GM21390 (cell line): Measurements from ENCODE around the gene CYLD.
A peak's percentile ranks its signal among the peaks of the same experiment; 100 is the strongest.

Experiments used
- ATAC-seq: cut with Tn5 transposase; IDR thresholded peaks from one replicate; pipeline ENCODE4 v1.9.1; 2021; ENCODE audit not compliant: unreplicated experiment

CYLD gene

DNA sequence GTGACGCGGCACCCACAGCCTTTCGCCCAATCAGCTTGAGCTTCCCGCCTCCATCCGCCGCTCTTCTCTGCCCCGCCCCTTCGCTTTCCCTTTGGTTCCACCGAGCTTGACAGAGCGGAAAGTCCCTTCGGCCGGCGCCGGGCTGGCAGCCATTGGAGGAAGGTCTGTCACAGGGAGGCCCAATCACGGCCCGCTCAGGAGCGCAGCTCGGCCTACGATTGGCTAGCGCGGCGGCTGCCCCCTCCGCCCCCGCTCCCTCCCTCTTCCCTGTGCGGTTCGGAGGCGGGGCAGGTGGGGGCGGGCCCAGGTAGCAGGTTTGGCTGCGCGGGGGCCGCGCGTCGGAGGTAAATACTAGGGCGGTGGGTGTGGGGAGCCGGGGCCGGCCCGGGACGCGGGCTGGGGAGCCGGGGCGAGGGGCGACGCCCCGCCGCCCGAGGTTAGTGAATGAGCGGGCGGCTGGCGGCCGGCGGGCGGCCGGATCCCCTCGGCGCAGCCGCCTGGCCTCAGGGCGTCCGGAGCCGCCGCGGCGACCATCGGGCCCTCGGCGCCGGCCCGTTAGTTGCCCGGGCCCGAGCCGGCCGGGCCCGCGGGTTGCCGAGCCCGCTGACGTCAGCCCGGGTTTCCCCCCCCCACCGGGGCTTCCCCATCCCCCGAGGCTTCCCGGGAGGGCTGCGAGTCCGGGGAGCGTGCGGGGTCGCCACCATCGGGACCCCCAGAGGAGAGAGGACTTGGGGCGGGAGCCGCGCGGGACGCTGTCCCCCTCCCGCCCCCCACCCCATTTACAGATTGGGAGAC lies at the start of gene CYLD:
TSS of gene CYLD (plus strand) at position 306 of the 795 bp plus-strand sequence. CDS start 7,613 bp downstream, outside the sequence.
- peak; percentile 87 for ATAC-seq

DNA sequence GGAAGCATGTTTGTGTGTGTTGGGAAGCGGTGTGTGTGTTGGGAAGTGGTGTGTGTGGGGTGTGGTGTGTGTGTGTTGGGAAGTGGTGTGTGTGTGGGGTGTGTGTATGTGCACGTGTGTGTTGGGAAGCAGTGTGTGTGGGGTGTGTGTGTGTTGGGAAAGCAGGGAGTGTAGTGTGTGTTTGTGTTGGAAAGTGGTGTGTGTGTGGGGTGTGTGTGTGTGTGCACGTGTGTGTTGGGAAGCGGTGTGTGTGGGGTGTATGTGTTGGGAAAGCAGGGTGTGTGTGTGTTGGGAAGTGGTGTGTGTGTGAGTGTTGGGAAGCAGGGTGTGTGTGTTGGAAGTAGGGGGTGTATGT lies 49.3 kb upstream of the CYLD start:
- ATAC-seq = no peak

DNA sequence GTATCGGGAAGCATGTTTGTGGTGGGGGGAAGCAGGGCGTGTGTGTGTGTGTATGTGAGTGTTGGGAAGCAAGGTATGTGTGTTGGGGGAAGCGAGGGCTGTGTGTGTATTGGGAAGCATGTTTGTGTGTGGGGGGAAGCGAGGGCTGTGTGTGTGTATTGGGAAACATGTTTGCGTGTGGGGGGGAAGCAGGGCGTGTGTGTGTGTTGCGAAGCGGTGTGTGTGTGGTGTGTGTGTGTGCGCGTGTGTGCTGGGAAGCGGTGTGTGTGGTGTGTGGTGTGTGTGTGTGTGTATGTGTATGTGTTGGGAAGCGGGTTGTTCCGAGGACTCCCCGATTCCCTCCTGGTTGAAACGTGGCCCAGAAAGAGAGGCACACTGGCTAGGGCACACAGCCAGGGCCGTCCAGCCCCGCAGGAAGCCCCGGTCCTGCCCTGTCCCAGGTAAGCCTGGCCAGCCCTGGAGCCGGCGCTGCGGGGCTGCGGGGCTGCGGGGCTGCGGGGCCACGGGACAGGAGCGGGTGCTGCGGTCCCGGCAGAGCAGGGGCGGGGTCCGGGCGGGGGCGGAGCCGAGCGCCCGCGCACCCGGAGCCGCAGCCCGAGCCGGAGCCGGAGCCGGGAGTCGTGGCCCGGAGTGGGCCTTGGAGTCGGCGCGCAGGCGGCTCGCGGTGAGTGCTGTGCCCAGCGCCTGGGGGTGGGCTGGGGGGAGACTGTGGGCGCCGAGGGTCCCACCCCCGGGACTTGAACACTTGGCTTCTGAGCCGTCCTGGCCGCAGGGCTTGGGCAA lies 48.7 kb upstream of the CYLD start, which contains the start of gene NOD2:
TSS of gene NOD2 (plus strand) at position 608 of the 783 bp plus-strand sequence. CDS start 5,890 bp downstream, outside the sequence.
- no peak for ATAC-seq

DNA sequence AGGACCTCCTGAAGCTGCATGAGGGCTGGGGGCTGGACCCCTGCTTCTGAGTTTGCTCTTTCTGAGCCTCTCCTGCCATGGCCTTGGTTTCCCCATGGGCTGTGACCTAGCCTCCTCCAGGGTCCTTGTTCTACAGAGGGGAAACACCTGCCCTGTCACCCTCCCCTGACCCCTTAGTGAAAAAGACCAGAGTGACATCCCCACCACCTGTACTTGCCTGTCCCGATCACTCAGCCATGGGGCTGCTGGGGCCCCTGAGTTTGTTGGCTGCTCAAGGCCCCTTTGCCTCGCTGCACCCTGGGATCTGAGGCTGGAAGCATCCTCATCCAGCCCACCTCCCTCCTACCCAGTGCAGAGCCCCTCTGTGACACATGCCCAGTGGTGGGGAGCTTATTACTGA lies 47.7 kb upstream of the CYLD start:
- ATAC-seq = no peak

DNA sequence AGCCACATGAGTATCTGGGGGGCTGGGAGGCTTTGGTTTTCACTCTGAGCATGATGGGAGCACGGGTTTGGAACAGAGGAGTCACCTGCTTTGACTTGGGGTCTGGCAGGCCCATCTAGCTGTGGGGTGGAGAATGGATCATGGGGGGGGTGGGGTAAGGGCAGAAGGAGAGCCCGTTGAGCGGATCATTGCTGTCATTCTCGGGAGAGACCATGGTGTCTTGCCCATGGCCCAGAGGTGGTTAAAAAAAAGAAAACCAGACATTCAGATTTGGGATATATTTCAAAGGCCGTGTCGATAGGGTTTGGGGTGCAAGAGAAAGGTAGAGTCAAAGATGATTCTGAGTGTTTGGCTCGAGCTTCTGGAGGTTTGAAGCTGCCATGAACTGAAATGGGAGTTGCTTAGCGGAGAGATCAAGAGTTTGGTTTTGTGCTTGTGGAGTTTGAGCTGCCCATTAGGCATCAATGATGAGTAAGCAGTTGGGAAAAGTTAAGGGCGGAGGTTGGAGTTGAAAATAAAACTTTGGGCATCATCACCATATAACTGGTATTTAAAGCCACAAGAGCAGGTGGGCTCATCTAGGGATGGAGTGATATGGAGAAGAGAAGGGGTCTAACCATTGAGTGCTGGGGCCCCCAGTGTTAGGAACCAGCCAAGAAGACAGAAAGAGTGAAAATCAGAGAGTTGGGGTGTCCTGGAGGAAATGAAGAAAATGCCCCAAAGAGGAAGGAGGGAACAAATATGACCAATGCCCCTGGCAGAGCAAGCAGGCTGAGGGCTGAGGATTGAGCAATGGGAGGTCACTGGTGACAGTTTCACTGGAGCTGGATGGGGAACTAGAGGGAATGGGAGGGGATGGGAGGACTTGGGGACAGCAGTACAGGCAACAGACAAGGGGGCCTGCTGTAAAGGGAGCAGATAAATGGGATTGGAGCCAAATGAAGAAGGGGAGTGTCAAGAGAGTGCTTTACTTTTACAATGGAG lies 46.6 kb upstream of the CYLD start:
- ATAC-seq = no peak

DNA sequence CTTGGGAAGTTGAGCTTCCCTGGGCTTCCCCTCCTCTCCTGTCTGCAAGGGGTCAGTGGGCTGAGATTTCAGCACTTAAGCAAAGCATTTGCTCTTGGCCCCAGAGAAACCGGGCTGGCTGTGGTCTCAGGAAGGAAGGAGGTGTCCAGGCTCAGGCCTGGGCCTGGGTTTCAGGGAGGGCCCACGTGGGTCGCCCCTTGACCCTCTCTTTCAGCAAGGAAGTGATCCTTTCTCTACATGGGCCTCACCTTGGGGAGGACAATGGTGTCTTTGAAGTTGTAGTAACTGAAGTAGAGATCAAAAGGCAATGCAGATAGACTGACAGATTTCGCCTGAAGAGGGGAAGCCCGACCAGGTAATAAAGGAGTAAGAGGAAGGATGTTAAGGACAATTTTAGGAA lies 45.8 kb upstream of the CYLD start:
- ATAC-seq = no peak

DNA sequence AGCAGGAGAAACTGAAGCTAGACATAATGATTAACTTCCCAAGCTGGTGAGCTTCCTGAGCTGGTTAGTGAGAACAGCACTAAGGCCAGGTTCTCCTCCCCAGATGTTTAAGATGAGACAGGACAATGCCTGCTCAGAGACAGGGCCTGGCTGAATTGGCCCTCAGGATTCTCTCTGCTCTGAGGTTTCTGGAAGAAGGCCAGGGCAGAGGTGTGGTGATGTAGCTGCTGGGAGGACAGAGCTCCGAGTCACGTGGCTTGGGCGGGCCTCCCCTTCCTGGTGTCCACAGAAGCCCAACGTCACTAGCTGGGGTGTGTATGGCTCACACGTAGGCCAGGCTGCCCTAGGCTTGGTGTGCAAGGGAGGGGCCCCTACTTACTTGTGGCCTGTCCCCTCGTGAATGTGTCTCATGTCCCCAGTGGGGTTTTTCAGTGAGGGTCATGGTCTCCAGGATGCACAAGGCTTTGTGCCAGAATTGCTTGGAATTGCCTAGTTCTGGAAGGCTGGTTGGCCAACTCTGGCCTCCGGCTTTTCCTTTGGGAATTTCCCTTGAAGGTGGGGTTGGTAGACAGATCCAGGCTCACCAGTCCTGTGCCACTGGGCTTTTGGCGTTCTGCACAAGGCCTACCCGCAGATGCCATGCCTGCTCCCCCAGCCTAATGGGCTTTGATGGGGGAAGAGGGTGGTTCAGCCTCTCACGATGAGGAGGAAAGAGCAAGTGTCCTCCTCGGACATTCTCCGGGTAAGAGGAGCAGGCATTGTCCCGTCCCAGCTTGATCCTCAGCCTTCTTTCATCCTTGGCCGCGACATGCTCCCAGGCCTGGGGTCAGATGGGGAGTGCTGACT lies 45.1 kb upstream of the CYLD start:
- peak; percentile 52 for ATAC-seq

DNA sequence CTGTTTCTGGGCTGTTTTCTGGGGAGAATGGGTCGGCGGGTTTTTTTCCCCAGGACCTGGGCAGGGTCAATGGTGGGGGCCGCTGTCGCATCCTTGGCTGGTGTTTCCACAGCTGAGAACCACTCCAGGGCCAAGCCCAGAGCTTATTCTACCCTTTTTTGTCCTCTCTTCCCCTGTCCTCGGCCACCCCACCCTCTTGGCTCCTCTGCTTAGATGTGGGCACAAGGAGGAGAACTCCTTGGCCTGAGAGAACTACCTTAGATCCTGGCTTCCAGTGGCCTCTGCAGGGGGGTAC lies 44.5 kb upstream of the CYLD start:
- no peak for ATAC-seq

DNA sequence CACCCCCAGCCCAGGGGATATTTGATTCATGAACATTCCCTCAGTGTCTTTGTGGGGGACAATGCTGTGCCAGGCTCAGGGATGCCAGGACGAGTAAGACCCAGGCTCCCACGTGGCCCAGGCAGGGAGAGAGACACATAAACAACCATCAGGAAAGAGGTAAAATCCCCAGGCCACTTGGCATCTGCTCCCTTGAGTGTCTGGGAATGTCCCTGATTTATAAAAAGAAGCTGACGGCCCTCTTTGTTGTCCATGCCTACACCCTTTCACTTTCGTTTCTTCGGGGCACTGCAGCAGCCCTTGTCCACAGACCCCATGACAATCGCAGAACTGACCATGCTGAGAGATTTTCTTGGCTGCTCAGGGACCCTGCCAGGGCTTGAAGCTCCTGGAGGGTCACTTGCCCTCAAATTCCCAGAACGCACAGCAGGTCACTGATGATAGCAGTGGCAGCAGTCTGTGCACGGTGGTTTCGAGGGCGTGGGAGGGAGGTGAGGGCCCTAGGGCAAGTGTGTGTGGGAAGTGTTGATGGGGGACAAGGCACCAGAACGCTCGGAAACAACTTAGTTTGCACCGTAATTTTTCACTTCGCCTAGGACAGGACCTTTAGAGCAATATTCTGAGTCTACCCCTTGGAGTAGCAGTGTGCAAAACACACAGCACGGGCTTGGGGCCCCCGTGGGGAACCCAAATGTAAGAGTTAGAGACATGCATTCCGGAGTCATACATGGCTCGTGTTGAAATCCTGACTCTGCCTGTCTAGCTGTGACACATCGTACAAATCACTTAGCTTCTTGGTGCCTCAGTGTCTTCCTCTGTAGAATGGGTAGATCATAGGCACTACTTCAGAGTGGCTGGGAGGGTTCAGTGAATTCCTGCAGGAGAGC lies 43.8 kb upstream of the CYLD start:
- ATAC-seq = peak; percentile 40

DNA sequence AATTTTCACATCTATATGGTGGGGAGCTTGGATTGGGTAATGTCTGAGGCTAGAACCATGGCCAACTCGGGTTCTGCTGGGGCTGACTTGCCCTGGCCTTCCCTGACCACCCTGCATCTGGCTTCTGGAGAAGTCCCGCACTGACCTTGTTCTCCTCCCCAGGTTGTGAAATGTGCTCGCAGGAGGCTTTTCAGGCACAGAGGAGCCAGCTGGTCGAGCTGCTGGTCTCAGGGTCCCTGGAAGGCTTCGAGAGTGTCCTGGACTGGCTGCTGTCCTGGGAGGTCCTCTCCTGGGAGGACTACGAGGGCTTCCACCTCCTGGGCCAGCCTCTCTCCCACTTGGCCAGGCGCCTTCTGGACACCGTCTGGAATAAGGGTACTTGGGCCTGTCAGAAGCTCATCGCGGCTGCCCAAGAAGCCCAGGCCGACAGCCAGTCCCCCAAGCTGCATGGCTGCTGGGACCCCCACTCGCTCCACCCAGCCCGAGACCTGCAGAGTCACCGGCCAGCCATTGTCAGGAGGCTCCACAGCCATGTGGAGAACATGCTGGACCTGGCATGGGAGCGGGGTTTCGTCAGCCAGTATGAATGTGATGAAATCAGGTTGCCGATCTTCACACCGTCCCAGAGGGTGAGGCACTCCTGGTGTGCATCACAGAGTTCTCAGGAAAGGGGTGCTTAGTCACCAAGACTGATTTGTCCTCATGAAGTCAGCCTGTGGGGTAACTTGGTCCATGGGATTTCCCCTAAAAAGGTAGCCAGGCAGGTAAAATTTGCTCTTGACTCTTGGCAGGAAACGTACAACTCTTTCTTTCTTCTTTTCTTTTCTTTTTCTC lies 42.3 kb upstream of the CYLD start:
- no peak for ATAC-seq

DNA sequence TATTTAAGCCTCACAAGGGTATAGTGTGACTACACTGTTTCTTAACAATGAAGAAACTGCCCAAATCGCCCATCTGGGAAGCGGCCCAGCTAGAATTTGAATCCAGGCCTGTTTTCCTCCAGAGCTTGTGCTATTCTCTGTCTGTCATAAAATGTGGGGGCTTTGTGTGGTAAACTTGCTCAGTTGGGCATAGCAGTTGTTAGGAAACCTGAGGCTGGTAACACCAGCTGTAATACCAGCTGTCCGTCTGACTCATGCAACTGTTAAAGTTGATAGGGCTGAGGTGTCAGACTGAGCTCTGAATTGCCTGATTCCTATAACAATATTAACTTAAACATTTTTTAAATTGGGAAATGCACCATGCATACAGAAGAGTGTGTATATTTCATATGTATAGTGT lies 39.2 kb upstream of the CYLD start:
- no peak for ATAC-seq

DNA sequence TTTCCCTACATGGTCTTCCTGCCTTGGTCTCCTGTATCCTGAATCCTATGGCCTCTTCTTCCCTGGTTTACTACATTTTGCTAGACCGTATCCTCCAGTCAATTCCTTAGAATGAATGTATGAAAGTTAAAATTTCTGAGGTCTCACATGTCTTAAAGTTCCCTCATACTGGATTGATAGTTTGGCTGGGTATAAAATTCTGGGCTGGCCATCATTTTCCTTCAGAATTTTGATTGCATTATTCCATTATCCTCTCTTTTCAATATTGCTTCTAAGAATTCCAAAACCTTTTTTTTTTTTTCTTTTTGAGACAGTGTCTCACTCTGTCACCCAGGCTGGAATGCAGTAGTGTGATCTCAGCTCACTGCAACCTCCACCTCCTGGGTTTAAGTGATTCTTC lies 37.6 kb upstream of the CYLD start:
- ATAC-seq = no peak

DNA sequence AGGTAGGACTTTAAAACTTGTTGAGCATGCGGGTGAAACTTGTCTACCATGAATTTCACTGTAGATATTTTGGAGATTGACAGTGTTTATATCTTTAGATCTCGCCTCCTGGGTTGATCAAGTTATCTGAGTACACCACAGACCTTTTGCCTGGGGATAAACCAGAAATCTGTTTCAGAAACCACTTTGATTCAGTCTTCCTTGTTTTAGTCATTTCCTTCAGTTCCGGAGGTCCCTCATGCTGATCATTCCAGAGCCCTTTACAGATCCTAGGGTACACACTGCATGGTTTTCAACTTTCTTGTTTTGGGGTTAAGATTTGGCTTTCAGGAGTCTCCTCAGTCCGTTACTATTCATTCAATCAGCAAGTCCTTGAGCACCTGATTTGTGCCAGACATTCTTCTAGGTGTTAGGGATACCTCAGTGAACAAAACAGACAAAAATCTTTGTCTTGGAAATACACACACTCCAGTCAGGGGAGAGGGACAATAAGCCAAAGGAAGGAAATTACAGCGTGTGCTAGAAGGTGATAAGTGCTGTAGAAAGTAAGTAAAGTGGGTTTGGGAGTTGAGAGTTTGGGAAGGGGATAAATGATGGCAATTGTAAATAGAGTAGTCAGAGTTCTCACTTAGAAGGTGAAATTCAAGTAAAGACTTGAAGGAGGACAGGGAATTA lies 36.3 kb upstream of the CYLD start:
- no peak for ATAC-seq

DNA sequence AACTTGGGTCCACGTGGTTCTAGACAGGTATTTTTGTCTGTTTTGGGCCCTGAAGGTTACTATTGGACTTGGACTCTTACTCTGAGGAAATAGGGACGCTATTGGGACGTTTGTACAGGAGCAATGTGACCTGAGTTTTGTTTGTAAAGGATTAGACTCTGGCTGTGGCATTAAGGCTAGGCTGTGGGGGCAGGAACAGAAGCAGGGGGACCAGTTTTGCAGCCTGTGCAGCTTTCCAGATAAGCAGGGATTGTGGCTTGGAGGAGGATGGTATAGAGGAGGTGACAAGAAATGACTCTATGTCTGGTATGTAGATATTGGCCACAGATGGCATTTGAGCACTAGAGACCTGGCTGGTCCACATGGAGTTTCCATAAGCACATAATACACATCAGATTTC lies 35.6 kb upstream of the CYLD start:
- no peak for ATAC-seq

DNA sequence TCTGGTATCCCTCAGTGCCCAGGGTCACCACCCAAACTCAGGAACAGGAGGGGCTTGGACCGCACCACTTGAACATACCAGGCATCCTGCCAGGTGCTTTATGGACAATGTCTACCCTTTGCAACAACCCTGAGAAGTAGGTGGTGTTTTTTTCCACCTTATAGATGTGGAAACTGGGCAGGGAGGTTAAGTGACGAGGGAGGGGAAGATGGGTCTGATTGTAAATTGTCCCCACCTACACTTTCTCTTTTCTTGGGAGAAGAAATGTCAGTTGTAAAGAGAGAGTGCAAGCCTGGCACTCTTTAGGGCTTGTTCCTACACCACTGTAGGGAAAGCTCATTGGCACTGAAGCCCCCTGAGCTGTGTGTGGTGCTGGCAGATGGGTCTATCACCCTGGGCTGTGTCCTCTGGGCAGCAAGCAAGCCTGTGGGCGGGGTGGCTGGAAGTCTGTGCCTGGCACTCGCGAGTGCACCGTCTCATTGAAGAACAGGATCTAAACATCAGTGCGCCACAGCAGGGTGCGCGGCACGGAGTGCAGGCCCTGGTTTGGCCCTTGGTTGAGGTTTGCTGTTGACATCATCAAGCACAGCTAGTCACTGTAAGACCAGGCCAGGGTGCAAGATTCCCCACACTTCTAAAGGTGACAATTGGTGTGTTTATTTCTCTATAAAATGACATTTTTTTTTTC lies 33.4 kb upstream of the CYLD start:
- no peak for ATAC-seq

DNA sequence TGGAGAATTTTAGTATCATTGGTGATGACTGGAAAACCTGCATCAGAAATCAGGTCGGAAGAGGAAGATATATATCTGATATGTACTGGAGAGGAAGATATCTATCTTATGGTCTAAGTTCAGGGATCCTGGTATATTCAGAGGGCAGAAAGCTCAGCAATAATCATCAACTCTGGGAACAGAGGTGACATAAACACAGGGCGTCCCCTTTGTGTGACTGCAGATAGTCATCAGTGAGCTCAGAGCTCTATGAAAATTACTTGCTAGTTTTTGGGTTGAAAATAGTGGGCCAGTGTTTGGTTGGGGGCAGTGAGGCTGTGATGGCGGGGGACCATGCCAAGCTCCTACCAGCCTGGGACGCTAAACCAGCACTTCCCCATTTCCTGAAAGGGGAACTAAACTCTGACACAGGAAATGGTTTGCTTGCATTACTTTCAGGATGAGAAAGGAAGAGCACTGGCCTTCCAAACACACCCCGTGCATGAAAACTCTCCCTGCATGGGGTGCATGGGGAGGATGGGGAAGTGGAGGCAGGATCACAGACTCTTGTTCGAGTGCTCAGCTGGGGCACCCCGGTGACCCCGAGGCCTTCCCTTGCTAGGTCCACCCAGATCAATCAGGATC lies 32.7 kb upstream of the CYLD start:
- ATAC-seq = no peak

DNA sequence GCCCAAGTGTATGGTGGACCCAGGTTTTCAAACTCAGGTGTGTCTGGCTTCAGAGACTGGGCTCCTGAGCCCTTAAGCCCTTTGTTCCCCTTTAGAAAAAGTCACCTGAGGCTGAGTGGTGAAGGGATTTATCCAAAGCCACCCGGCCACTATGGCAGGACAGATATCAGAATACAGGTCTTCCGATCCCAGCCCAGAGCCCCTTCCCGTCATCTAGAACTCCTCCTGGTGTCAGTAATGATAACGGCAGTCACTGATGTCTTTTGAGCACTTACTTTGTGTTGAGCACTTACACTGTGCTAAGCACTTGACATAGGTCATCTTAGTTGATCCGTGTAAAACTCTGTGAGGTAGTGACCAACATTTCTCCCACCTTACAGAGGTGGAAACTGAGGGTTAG lies 31.9 kb upstream of the CYLD start:
- ATAC-seq = no peak
